ENCODE data around the gene TTC7B. TPM values are rescaled to one million over a fixed set of nuclear protein-coding genes. Genes with fewer than 3 reads are reported as not detected.

Gene TTC7B
- total and polyA plus RNA-seq, 2 of the 8 experiments (the other 6 are each of a cell fraction or from before 2014, with no cell fraction given), result 23.7 to 34.0 TPM

- TF ChIP-seq ATF3 (IDR thresholded peaks at IDR 0.05; ENCODE audit: insufficient read depth, low read depth, low read length) (no peak), SIN3A (conservative IDR thresholded peaks at IDR 0.05 in 1 of 2, IDR thresholded peaks at IDR 0.05 in 1 of 2; ENCODE audit: low read depth in 1 of 2, low read length in 2 of 2) (no peak), BACH1 (IDR thresholded peaks at IDR 0.05; ENCODE audit: low read length) (no peak), ZNF274 (IDR thresholded peaks at IDR 0.05; ENCODE audit: borderline replicate concordance, extremely low read depth, low read length) (no peak), CREB1 (IDR thresholded peaks at IDR 0.05) (no peak), NRF1 (IDR thresholded peaks at IDR 0.05; ENCODE audit: low read depth, low read length) (no peak), TAF1 (IDR thresholded peaks at IDR 0.05; ENCODE audit: low read depth, low read length) (no peak)
These were observed 28.2 kb downstream of the TTC7B start (continued) for GRCh38 chr14:90788031-90788430.
